T47D (cell line): ENCODE data around the gene SLC11A1.

Experiments used
- DNase-seq, 2 experiments: peaks; one replicate each; pipeline versions ENCODE4 v3.0.0 to v3.0.0-alpha.2; 2011 to 2012; ENCODE audit warnings: low read depth in 1 of 2, low spot score in 1 of 2
- JUND ChIP-seq: IDR thresholded peaks from 2 replicates; pipeline ENCODE4 v1.6.1; 2012; ENCODE audit warnings: low read depth
- in situ Hi-C: cut with HindIII; loops from 2 replicates; pipeline ENCODE4 v1.10.0; 2016; ENCODE audit warnings: low sequenced_read_pairs, low pct_unique_long_range_greater_than_20kb

Gene SLC11A1

GRCh38 chr2:218429911-218430692 lies 48.0 kb downstream of the SLC11A1 start:
- in situ Hi-C loops, result no loop called here
- DNase-seq, result no peak

GRCh38 chr2:218430721-218431120 lies 48.6 kb downstream of the SLC11A1 start:
- no peak for TF ChIP-seq JUND
- in situ Hi-C loops, result no loop called here
- no peak for DNase-seq

More at GRCh38 chr2:218429911-218430692, 48.0 kb downstream of the SLC11A1 start:
- no peak for TF ChIP-seq JUND

- TF ChIP-seq JUND, result no peak
- DNase-seq, result no peak
- in situ Hi-C loops, result no loop called here
Measured at GRCh38 chr2:218431878-218432277, 49.8 kb downstream of the SLC11A1 start.

- in situ Hi-C loops, result no loop called here
- no peak for TF ChIP-seq JUND
- no peak for DNase-seq
Measured at GRCh38 chr2:218432676-218433365, 50.7 kb downstream of the SLC11A1 start.

GRCh38 chr2:218434456-218434855 lies 52.4 kb downstream of the SLC11A1 start:
- no peak for DNase-seq
- in situ Hi-C loops, result no loop called here
- no peak for TF ChIP-seq JUND

GRCh38 chr2:218435003-218435982 lies 53.2 kb downstream of the SLC11A1 start:
- DNase-seq, result no peak
- no peak for TF ChIP-seq JUND
- in situ Hi-C loops, result no loop called here

- in situ Hi-C loops, result no loop called here
- no peak for DNase-seq
- no peak for TF ChIP-seq JUND
Measured at GRCh38 chr2:218436992-218437391, 54.9 kb downstream of the SLC11A1 start.

- in situ Hi-C loops, result no loop called here
- TF ChIP-seq JUND, result no peak
- DNase-seq, result no peak
Measured at GRCh38 chr2:218437969-218438368, 55.9 kb downstream of the SLC11A1 start.

- no peak for TF ChIP-seq JUND
- DNase-seq, result no peak
- in situ Hi-C loops, result no loop called here
Measured at GRCh38 chr2:218438596-218438995, 56.5 kb downstream of the SLC11A1 start.

- in situ Hi-C loops, result no loop called here
- peak in 1 of 2 experiments; percentile 29 for DNase-seq
- no peak for TF ChIP-seq JUND
Measured at GRCh38 chr2:218444692-218445357, 62.8 kb downstream of the SLC11A1 start.

GRCh38 chr2:218445602-218446001 lies 63.5 kb downstream of the SLC11A1 start:
- in situ Hi-C loops, result no loop called here
- no peak for TF ChIP-seq JUND
- DNase-seq, result peak in 1 of 2 experiments; percentile 22
